SU-DHL-6 (cell line): ENCODE measurements around the gene CRADD.

Experiments
- CTCF ChIP-seq: fragments of 200-600 bp; sonication (generic); IDR thresholded peaks from one replicate; pipeline ENCODE4 v1.5.1; 2017; ENCODE audit warnings: antibody characterized with exemption, mild to moderate bottlenecking, low read length, moderate library complexity; ENCODE audit not compliant: insufficient read depth, poor library complexity, severe bottlenecking
- EZH2phosphoT487 ChIP-seq: fragments of 200-600 bp; sonication (generic), shearing (Covaris generic); conservative IDR thresholded peaks from 2 replicates; pipeline ENCODE4 v1.6.1; 2018; ENCODE audit warnings: mild to moderate bottlenecking, antibody characterized with exemption, low read length, moderate library complexity, mixed read lengths

DNA sequence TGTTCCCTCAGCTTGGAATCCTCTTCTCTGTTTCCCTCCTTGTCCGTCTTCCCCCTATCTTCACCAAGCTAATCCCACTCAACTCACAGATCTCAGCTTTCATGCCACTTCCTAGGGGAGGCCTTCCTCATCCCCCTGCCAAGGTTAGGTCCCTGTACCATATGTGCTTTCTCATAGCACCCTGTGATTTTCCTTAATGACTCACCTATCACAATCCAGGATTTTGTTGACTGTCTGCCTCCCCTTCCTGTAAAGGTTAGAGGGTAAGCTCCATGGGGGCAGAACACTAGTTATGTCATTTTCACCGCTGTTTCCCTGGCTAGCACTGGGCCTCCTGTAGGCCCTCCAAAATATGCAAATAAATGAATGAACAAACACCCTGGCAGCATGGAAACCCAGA lies 57.6 kb downstream of the CRADD start:
- TF ChIP-seq EZH2phosphoT487, result no peak
- no peak for TF ChIP-seq CTCF
